Hepatic stellate cell (primary cell): ENCODE data around the gene SYT8.

Experiments
- DNase-seq: peaks from one replicate; pipeline ENCODE4 v3.0.0; 2011; ENCODE audit warnings: low spot score

SYT8 gene

DNA sequence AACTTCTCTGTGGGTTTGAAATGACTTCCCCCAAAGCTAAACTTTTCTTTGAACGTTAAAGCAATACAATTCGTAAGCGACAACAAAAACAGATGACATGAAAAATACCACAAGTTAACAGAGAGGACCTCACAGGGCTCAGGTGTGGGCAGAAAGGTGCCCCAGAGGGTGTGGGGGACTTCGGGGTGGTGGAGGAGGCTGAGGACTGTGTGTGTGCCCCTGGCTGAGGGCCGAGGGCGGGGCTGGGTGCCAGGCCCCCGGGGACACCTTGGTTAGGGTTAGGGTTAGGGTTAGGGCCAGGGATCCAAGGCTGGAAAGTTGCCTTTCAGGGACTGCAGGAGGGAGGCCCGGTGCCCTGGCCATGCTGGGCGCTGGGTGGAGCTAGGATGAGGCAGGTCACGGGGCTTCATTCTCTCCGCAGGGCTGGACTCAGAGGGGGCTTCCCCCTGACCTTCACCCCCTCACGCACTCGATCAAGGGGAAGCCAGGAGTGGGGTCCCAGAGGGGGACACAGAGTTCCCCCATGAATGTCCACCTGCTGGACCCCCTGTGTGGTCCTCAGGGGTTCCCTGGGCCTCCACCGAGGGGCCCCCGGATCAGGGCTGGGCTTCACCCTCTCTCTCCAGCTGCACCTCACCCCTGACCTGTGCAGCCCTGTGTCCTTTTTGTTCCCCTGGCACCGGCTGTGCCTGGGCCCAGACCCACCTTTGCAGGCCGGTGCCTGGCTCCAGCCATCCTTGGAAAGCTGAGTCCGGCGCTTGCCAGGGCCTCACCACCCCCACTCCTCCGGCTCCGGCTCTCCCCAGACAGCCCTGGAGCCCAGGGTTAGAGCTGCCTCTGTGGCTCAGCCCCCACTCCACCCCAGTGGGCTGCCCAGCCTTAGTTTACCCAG is 11.0 kb downstream of the SYT8 start:
- DNase-seq: no peak

DNA sequence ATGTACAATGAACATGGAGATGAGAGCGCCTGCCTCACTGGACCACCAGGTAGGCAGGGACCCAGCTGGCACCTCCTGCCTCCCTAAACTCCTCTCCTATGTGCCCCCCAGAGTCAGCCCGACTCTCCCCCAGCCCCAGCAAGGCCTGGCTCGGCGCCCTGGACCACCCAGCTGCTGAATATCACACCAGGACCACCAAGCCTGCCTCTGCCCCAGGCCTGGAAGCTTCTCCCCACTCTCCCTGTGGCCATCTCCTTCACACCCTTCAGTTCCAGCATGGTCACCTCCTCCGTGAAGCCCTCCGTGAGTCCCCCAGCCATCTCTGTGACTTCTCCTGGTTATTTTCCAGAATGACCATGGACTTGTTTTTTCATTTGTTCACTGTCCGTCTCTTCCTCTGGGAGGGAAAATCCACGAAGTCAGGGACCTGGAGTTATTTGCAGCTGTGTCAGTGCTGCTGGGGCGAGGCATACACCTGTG is 11.7 kb downstream of the SYT8 start:
- DNase-seq: no peak

DNA sequence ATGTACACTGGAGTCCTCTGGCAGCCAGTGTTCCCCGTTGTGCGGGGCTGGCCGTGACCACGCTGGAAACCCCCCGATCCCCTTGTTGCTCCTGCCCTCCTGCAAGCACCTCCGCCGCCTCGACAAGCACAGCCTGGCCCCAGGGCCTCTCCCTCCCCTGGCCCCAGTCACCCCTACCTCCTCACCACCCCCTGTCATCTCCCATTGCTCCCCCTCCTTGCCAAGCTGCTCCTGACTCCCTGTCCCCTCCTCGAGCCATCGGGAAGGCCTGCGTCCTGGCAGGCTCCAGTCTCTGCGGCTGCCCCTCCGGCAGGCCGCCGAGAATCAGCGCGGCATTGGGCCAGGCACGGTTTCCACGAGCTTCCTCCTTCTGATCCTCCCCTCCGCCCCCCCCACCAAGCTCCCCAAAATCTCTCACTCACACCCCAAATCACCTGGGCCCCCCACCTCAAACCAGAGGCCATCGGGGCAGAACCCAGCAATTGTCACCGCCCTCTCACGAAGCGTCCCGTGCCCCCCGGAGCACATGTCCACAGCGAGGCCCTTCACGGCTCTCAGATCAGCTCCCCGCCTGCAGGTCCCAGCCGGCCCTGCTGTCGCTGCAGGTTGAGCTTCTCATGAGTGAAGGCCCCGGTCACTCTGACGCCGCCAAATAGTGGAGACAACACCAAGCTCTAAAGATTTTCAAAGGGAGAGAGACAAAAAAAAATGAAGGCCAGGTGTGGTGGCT is 12.4 kb downstream of the SYT8 start:
- no peak for DNase-seq

DNA sequence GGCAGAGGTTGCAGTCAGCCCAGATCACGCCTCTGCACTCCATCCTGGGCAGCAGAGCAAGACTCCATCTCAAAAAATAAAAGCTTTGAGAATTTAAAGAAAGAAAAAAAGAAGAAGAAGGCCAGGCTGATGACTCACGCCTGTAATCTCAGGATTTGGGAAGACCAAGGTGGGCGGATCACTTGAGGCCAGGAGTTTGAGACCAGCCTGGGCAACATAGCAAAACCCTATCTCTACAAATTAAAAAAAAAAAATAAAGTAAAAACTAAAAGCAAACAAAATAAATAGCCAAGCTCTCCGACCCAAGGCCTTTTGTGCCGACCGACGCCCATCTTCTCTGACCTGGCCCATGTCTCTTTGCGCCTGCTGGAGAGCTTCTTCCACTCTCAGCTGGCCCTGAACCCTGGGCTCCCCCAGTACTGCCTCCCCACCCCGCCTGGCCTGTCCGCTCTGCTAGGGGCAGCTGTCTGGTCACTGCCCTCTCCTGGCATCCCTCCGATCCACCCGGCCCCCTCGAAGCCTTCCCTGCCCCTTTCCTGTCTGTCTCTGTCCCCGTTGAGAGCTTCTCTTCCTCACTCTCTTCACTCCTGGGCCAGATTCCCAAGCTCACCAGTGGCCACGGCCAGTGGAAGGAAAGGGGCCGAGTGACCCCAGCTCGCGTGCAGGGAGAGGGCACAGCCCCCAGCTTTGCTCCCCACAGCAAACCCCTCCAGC is 13.3 kb downstream of the SYT8 start:
- DNase-seq: no peak

DNA sequence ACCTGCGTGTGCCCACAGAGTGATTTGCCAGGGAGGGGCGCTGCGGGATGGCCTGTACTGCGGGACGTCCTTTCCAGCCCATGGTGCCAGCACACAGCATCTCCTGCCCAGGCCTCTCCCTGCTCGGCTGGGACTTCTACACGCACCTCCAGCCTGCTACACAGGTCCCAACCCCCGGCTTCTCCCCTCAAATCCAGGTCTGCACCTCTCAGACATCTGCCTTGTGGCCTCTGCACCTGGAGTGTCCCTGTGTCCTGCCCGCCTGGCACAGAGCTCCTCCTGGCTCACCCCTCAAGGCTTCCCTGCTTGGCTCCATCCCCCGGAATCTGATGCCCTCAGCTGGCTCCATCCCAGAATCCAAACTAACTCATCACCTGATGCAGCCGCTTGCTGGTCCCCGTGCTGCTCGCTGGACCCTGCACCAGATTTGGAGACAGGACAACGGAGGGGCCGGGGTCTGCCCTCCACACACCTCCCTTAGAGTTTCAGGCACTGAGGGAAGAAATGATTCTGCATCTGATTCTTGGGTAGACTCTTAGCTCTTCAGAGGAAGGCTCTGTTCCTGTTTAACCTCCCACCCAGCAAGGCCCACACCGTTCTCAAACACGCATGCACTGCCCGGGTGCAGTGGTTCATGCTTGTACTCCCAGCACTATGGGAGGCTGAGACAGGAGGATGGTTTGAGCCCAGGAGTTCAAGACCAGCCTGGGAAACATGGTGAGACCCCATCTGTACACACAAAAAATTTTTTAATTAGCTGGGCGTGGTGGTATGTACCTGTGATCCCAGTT is 14.0 kb downstream of the SYT8 start:
- no peak for DNase-seq

DNA sequence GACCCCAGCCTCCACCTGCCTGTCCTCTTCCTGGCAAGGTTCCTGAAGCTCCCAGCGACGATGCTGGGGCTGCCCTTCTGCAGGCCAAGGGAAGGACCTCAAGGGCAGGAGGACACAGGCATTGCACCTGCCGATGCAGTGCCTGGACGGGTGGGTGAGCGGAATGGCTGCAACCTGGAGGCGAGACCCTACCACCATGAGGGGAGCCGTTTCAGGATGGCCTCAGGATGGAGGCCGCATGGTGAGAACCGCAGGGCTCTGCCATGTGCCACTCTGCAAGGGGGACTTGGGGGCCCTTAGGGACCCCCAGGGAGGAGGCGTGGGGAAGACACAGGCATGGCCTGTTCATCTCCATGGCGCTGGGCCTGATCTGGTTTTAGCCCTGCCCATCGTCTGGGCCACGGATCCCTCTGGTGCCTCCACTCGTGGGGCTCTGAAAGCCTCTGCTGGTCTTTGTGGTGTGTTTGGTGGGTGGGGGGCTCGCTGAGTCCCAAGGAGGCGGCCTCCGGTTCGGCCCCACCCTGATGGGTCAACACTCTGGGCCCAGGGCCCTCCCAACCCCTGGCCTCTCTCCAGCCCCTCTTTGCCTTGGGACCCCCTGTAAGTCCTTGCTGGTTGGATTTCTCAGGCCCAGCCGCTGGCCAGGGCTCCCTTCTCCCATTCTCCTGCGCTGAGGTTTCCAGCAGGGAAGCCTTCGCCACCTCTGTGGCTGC is 16.8 kb downstream of the SYT8 start:
- DNase-seq: no peak

DNA sequence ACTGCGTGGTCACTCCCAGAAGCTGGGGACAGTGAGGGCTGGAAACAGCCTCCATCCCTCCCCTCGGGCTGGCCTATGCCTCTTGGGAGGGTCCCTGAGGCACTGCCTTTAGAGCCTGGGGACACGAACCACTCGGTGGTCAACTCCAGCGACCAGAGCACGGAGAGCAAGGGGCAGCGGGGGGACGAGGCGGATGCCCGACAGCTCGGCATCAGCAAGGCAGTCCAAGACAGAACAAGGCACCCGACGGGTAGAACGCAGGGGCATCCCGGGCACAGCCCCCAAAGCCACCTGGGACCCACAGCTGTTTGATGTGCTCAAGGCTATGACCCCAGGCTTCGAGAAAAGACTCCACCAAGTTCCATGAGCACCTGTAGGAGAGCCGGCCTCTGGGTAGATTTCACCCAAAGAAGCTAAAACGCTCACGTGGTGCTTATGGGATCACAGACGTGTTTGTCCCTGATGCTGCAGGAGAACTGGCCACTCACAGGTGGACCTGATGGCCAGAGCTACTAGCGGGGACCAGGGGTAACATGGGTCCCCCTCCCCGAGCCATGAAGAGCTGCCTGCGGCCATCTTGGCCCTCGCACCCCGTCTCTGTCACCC is 17.6 kb downstream of the SYT8 start:
- DNase-seq: no peak

DNA sequence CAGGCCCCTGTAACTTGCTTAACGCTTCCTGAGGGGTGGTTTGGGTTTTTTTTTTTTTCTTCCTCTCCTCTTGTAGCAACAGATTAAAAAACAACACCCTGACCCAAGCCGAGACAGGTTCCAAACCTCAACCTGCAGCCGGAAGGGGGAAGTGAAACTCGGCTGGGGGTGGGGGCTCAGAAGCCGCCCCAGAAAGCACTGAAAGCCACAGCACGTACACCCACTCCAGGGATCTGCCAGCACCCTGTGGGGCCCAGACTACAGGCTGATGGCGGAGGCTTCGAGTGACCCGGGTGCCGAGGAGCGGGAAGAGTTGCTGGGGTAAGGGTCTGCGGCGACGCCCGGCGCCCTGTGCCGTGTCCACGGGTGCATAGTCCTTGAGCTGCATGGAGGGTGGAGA is 18.1 kb downstream of the SYT8 start, which contains the start of gene LSP1:
LSP1 (plus strand) TSS at position 208 of the 400 bp plus-strand sequence; CDS start at position 269, 61 bp downstream.
- no peak for DNase-seq

DNA sequence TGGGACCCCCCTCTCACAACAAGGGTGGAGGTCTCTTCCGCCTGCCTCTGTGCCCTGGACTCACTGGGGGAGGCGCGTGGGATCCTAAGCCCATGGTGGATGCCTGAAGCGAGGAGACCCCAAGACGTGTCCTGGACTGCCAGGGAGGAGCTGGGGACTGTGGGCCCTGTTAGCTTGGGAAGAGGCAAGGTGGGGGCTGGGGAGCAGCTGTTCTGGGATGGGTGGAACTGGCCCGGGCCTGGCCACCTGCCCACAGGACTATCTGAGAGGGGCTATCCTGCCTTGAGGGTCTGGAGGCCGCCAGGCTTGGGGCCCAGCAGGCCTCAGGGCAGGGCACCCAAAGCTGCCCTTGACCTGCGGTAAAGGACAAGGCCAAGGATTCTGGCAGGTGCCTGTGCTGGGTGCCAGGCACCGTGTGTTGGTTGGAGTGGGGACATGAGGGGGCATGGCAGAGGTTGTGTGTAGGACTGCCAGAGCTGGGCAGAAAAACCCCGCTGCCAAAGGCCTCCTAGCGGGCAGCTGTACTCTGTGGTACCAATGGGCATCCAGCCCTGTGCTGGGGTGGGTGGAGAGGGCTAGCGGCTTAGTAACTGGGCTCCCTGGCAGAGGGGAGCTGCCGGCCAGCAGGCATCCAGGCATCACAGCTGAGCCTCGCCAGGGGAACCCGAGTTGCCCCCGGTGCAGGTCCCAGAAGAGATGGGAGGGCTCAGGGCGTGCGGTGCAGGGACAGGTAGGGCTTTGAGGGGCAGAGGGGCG is 18.8 kb downstream of the SYT8 start:
- DNase-seq: no peak

DNA sequence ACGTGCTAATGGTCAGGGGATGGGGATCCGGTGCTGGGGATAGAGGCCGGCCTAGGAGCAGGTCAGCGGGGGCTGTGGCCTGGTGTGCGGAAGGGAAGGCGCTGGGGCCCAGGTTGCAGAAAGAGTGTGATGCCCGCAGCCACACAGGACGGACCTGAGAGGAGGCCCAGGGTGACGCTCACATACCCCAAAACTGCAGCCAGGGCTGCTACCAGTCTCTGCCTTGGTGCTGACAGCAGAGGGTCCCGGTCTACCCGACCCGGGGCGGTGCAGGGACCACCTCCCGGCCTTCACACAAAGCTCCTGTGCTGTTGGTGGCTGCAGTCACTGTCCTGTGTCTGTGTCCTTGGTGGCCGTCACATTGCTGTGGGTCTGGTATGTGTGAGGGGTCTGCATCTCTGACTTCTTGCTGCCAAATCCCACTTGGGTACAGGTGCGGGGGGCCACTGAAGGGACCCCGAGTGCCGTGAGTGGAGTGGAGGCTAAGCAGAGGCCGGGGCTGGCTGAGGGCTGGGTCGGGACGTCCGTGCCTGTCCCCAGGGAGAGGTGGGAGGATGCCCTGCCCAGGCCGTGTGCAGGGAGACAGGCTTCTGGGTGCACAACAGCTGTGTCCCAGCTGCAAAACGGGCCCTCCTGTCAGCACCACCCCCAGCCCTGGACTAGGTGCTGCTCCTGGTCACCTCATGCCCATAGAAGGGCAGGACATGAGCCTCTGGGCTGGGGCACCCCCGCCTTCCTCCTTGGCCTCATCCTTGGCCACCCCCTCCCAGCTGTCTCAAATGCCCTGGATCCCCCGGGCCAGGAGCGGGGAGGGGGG is 19.6 kb downstream of the SYT8 start:
- no peak for DNase-seq

DNA sequence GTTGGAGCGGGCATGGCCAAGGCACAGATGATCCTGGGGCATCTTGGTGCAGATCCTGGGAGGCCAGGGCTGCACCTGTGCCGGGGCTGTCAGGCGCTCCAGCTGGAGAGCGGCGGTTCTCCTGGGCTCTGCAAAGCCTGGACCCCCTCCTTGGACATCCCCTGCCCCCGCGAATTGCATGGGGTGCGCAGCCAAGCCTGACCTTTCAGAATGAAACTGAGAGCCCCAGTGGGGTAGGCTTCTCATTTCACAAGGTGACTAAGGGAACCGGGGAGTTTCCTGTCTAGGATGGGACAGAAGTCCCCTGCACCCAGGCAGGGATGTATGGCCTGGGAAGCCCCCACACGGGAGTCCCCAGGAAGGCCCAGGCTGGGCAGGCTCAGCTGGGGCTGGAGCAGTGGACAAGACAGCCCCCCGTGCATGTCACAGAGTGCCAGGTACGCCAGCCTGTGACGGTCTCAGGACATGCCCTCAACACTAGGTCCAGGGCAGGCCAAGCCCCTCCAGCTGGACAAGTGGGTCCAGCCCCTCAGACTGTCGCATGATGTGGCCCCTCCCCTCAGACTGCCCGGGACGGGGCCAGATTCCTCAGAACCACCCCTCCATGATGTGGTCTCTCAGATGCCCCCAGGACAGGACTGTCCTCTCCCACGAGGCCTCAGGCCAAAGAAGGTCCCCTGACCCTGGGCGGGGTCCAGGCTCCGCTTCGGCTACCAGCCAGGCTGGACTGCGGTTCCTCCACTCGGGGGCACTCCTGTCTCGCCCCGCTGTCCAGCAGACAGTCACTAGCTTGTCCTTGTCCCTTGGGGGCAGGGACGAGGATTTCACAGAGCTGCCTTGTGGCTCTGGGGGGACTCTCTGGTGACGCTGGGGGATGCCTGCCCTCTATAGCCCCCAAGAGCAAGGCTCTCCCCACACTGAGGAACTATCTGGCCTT is 20.4 kb downstream of the SYT8 start:
- DNase-seq: no peak

DNA sequence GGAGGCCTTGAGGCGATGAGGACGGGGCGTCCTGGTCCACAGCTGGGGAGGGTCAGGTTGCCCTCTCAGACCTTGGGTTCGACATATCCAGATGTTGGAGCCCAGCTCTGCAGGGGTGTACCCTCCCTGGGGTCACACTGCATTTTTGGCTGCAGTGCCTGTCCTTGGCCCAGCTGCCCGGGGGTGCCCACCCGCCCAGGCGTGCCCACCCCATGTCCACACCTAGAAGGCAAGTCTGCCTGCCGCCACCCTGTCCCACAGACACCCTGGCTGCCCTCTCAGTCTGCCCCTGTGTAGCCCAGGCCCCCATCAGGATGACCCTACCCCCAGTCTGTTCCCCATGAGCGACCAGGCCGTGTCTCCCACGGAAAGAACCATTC is 21.1 kb downstream of the SYT8 start:
- DNase-seq: no peak

DNA sequence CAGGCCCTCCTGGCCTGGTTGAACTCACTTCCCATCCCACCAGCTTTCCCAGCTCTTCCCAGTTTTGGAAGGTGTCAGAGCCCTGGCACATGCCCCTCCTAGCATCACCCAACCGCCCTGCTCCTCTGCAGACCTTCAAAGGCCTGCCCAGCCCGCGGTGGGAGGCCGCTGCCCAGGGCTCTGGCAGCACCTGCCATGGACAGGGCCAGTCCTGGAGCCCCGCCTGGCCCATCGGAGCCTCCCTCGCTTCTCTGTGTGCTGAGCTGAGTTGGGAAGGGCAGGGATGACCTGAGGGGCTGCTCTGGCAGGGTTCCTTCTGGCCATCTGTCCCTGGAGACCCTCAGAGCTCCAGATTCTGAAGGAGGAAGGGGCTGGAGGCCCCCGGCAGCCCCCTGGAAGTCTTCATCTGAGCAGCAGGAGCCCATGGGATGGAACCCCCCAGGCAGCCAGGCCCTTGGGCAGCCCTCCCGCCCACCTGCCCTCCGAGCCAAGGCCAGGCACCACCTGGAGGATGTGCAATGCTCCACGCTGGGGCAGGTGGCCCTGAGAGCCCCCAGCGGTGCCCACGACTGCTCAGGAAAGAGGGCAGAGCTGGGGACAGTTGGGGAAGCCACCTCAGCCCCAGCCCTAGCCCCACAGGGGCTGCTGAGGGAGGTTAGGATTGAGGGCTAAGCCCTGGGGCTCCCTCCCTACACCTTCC is 21.7 kb downstream of the SYT8 start:
- no peak for DNase-seq

DNA sequence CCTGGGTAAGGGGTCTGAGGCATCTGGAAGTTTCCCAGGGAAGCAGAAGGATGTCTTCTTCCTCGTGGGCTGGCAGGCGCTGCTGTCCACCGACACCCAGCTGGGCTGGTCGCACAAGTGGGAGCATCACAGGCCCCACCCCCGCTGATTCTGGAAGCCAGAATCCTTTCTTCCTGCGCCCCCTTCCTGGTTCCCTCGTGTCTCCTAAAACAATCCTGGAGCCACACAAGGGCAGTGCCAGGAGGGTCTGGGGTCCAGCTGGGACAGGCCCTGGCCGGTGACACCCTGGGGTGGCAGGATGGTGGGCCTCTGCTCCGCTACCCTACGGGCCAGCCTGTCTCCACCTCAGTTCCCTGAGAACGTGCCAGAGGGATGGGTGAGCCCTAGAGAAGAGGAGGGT is 22.3 kb downstream of the SYT8 start:
- DNase-seq: no peak

DNA sequence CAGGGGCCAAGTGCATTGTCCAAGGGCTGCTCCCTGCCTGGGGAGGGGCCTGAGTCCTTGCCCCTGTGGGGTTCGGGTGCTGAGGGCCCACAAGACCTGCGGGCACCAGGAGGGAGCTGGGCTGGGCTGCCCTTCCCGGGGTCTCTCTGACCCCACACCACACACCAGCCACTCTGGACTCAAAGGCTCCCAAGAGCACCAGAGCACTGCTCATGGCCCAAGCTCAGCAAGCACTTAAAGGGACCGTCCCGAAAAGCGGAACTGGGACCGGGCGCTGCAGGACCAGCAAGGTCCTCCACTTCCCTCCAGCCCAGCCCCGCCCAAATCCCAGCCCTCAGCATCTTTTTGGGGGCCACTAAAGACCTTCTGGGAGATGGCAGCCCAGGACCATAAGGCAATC is 23.4 kb downstream of the SYT8 start:
- DNase-seq: no peak

DNA sequence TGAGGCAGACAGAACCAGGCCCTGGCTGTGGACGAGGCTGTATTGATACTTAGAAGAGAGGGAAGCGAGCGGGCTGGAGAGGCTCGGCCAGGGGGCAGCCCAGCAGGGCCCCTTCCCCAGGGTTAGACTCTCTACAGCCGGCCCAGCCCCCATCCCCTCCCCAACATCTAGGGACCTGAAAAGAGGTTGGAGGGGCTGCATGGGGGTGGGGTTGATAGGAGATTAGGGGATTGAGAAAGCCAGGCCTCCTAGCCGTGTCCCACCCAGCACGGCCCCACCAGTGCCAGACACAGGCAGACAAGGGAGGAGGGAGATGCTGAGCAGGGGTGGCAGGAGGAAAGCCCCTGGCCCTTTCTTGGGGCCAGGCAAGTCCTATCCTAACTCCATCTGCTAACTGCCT is 23.8 kb downstream of the SYT8 start:
- DNase-seq: no peak

DNA sequence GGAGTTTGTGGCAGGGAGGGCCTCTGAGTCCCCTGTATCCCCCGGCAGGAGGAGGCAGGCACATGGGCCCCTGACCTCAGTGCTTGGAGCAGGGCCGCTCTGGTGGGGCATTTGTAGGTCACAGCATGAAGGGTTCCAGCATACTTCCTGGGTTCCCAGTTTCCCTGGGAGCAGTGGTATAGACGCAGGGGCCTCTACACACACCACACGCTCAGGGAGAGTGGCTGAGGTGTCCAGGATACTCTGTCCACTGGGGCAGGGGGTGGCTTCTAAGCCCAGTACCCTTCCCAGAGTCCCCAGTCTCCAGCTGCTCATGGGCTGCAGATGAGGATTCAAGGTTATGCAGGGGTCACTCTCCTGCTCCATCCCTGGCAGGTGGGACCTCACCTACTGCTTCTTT is 24.2 kb downstream of the SYT8 start:
- no peak for DNase-seq
